MM.1S (cell line): Measurements from ENCODE around the gene TENM4.

Experiments
- DNase-seq: peaks from one replicate; pipeline ENCODE4 v3.0.0-alpha.2; 2015
- H2AFZ ChIP-seq: fragments of 300-600 bp; sonication (generic); 2 replicates; pipeline ENCODE4 v1.6.0; 2016; ENCODE audit warnings: antibody characterized with exemption, low read length
- H3F3A ChIP-seq: fragments of 300-600 bp; sonication (generic); 2 replicates; pipeline ENCODE4 v1.6.1; 2016; ENCODE audit warnings: mild to moderate bottlenecking, antibody characterized with exemption, low read length, moderate library complexity, mixed read lengths; ENCODE audit not compliant: insufficient read depth
- H3K27ac ChIP-seq: fragments of 300-600 bp; sonication (generic); 2 replicates; pipeline ENCODE4 v1.5.1; 2016; ENCODE audit warnings: mild to moderate bottlenecking, low read length
- H3K27me3 ChIP-seq: fragments of 300-600 bp; sonication (generic); replicated peaks from 2 replicates; pipeline ENCODE4 v1.6.0; 2016; ENCODE audit warnings: low read length; ENCODE audit not compliant: insufficient read depth
- H3K36me3 ChIP-seq: fragments of 300-600 bp; sonication (generic); replicated peaks from 2 replicates; pipeline ENCODE4 v1.6.1; 2016; ENCODE audit warnings: mild to moderate bottlenecking, low read length, mixed read lengths; ENCODE audit not compliant: insufficient read depth
- H3K4me1 ChIP-seq: fragments of 300-600 bp; sonication (generic); 2 replicates; pipeline ENCODE4 v1.6.1; 2016; ENCODE audit warnings: low read length, mixed read lengths
- H3K4me2 ChIP-seq: fragments of 300-600 bp; sonication (generic); 2 replicates; pipeline ENCODE4 v1.6.0; 2016; ENCODE audit warnings: low read depth, low read length
- H3K4me3 ChIP-seq: fragments of 300-600 bp; sonication (generic); 2 replicates; pipeline ENCODE4 v1.5.1; 2016; ENCODE audit warnings: low read length, mixed read lengths
- H3K79me2 ChIP-seq: fragments of 300-600 bp; sonication (generic); 2 replicates; pipeline ENCODE4 v1.6.1; 2016; ENCODE audit warnings: mixed run types, low read length, mixed read lengths
- H3K9ac ChIP-seq: fragments of 300-600 bp; sonication (generic); 2 replicates; pipeline ENCODE4 v1.6.1; 2016; ENCODE audit warnings: low read length, mixed read lengths
- H3K9me2 ChIP-seq: fragments of 300-600 bp; sonication (generic); replicated peaks from 2 replicates; pipeline ENCODE4 v1.6.1; 2016; ENCODE audit warnings: mild to moderate bottlenecking, low read length, mixed read lengths; ENCODE audit not compliant: insufficient read depth
- H3K9me3 ChIP-seq: fragments of 300-600 bp; sonication (generic); replicated peaks from 2 replicates; pipeline ENCODE4 v1.6.1; 2016; ENCODE audit warnings: mild to moderate bottlenecking, low read length, mixed read lengths; ENCODE audit not compliant: insufficient read depth
- H4K20me1 ChIP-seq: fragments of 300-600 bp; sonication (generic); 2 replicates; pipeline ENCODE4 v1.6.1; 2016; ENCODE audit warnings: mild to moderate bottlenecking, low read length, moderate library complexity, mixed read lengths; ENCODE audit not compliant: insufficient read depth
- CTCF ChIP-seq: fragments of 300-600 bp; sonication (generic); IDR thresholded peaks from 2 replicates; pipeline ENCODE4 v1.5.1; 2016; ENCODE audit warnings: antibody characterized with exemption, low read length, mixed read lengths
- EZH2 ChIP-seq: fragments of 300-600 bp; sonication (generic); optimal IDR thresholded peaks from 2 replicates; pipeline ENCODE3; 2017; ENCODE audit warnings: low read depth, mild to moderate bottlenecking, antibody characterized with exemption, low read length, mixed read lengths
- EZH2phosphoT487 ChIP-seq: fragments of 300-600 bp; sonication (generic); IDR thresholded peaks from 2 replicates; pipeline ENCODE4 v1.6.1; 2018; ENCODE audit warnings: antibody characterized with exemption, low read length

Gene TENM4

GRCh38 chr11:78735711-78736110 is 705.1 kb downstream of the TENM4 start:
- no peaks in the 10 kb centered on the region for H3K36me3 ChIP-seq
- H3K27ac ChIP-seq: no peak overlapping the region
- H3F3A ChIP-seq: no peaks in the 10 kb centered on the region
- no peak overlapping the region for H3K9ac ChIP-seq
- no peaks in the 10 kb centered on the region for H3K27me3 ChIP-seq
- no peaks in the 10 kb centered on the region for H3K9me2 ChIP-seq
- no peaks in the 10 kb centered on the region for H3K4me1 ChIP-seq
- H3K4me3 ChIP-seq: no peak overlapping the region
- no peaks in the 10 kb centered on the region for H3K79me2 ChIP-seq
- DNase-seq: no peak
- H4K20me1 ChIP-seq: no peaks in the 10 kb centered on the region
- H2AFZ ChIP-seq: no peak overlapping the region
- no peak overlapping the region for H3K4me2 ChIP-seq
- TF ChIP-seq EZH2phosphoT487 (no peak), EZH2 (no peak), CTCF (no peak)
- H3K9me3 ChIP-seq: no peaks in the 10 kb centered on the region

GRCh38 chr11:78733031-78733430 is 707.8 kb downstream of the TENM4 start:
- H3K27ac ChIP-seq: no peak overlapping the region
- H3K4me1 ChIP-seq: no peaks in the 10 kb centered on the region
- no peak overlapping the region for H2AFZ ChIP-seq
- no peak for TF ChIP-seq EZH2
- H3K9me3 ChIP-seq: no peaks in the 10 kb centered on the region
- no peaks in the 10 kb centered on the region for H3K27me3 ChIP-seq
- no peaks in the 10 kb centered on the region for H4K20me1 ChIP-seq
- H3K9me2 ChIP-seq: no peaks in the 10 kb centered on the region
- H3F3A ChIP-seq: no peaks in the 10 kb centered on the region
- no peaks in the 10 kb centered on the region for H3K79me2 ChIP-seq
- H3K36me3 ChIP-seq: no peaks in the 10 kb centered on the region
- no peak overlapping the region for H3K4me2 ChIP-seq
- H3K4me3 ChIP-seq: no peak overlapping the region
- H3K9ac ChIP-seq: no peak overlapping the region
- DNase-seq: no peak

- no peaks in the 10 kb centered on the region for H3K4me1 ChIP-seq
- no peak overlapping the region for H3K27ac ChIP-seq
- H3F3A ChIP-seq: no peaks in the 10 kb centered on the region
- H3K9me2 ChIP-seq: no peaks in the 10 kb centered on the region
- no peaks in the 10 kb centered on the region for H3K27me3 ChIP-seq
- TF ChIP-seq EZH2 (no peak), EZH2phosphoT487 (no peak), CTCF (no peak)
- H3K79me2 ChIP-seq: no peaks in the 10 kb centered on the region
- H3K36me3 ChIP-seq: no peaks in the 10 kb centered on the region
- H4K20me1 ChIP-seq: no peaks in the 10 kb centered on the region
- H2AFZ ChIP-seq: no peak overlapping the region
- H3K4me3 ChIP-seq: no peak overlapping the region
- no peak overlapping the region for H3K4me2 ChIP-seq
- no peak overlapping the region for H3K9ac ChIP-seq
- H3K9me3 ChIP-seq: no peaks in the 10 kb centered on the region
- DNase-seq: no peak
Observed at GRCh38 chr11:78732246-78732645, 708.6 kb downstream of the TENM4 start.

GRCh38 chr11:78731027-78731426 is 709.8 kb downstream of the TENM4 start:
- H3F3A ChIP-seq: no peaks in the 10 kb centered on the region
- H3K9me3 ChIP-seq: no peaks in the 10 kb centered on the region
- no peaks in the 10 kb centered on the region for H3K27me3 ChIP-seq
- H4K20me1 ChIP-seq: no peaks in the 10 kb centered on the region
- no peak overlapping the region for H2AFZ ChIP-seq
- no peaks in the 10 kb centered on the region for H3K79me2 ChIP-seq
- H3K27ac ChIP-seq: no peak overlapping the region
- TF ChIP-seq EZH2 (no peak), EZH2phosphoT487 (no peak), CTCF (no peak)
- H3K9ac ChIP-seq: no peak overlapping the region
- H3K4me2 ChIP-seq: no peak overlapping the region
- no peaks in the 10 kb centered on the region for H3K9me2 ChIP-seq
- H3K4me3 ChIP-seq: no peak overlapping the region
- H3K4me1 ChIP-seq: no peaks in the 10 kb centered on the region
- no peak for DNase-seq
- no peaks in the 10 kb centered on the region for H3K36me3 ChIP-seq
